HG02642 (cell line): ENCODE results near the gene CHST11.

Source experiments
- ATAC-seq: cut with Tn5 transposase; IDR thresholded peaks from one replicate; pipeline ENCODE4 v1.9.1; 2021; ENCODE audit warnings: mild to moderate bottlenecking; ENCODE audit not compliant: unreplicated experiment, poor library complexity

The CHST11 gene

DNA sequence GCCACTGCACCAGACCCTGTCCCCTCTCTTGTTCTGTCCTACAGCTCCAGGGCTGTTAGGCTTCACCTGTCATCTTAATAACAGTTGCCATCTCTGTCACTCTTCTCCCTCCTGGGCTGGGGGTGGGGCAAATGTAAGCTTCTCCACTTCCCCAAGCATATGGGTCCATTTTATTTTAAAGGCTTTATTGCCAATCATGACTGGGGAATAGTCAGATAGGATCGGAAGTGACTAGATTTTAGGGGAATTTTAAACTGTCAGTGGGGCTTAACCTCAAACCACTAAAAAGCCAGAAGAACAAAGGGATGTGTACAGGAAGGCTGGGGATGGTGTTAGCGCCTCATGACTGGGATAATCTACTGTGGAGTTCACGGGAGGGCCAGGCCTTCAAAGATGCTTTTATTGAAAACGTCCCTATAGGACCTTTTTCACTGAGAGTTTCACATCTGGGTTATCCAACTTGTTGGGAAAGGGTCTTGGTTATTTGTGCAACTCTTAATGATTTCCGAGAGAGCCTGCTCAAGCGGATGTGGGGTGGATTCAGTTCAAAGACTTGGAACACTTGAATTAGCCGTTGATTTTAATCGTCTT lies 41.6 kb downstream of the CHST11 start:
- ATAC-seq, result no peak

DNA sequence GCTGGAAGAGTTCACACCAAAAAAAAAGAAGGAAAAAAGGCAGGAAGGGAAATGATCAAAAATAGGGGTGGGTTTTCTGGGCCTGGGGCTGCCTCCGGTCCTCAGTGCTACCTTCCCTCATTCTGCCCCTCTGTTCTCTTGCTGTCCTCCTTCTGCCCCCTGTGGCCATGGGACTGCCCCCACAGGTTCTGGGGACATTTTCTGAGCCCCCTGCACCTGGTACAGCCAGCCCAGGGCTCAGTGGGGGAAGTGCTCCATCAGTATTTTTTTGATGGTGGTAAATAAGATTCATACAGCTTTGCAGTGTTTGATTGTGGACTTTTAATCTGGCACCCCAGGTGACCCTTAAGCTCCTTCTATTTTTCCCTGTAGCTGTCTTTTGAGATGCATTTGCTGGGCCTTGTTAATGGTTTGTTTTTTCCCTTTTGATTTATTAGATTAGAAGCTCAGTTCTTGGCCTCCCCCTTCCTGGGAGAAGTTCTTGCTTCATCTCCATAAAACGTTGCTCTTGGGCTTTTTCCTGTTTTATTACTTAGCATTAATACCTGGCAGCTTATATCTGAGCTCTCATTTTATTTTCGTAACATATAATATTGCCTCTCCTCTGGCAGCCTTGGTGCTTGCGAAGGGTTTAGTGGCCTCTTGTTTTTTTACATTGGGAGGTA lies 43.1 kb downstream of the CHST11 start:
- no peak for ATAC-seq

DNA sequence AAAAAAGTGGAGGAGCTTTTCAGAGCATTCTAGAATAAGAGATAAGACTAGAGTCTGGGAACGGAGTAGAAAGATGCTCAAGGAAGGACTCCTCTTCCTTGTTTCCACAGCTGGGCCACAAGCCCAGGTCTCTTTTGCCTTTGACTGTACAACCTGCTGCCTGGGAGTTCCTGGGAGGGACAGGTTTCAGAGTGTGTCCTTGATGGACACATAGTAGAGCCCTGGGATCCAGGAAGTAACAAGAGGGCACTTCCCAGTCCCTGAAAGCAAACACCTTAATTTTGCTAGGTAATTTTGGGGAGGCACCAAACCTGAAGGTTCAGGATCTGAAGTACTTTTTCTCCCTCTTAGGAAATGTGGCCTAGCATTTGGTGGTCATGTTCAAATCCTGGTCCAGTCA lies 44.4 kb downstream of the CHST11 start:
- ATAC-seq, result no peak

DNA sequence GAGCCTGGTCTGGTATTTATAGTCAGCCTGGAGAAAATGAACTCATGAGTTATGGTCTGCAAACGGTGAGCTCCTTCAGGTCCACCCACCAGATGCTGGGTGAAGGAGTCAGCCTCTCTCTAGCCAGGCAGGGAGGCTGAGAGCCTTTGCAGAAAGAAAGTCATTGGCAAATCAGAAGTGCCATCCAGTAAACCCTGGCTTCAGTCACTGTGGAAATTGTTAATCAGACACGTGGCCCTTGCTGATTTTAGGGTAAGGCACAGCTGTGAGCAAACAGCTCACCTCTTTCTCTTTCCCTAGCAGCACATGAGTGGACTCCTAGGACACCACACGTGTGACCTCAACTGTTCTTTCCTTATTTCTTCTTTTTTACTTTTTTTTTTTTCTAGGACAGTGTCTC lies 44.9 kb downstream of the CHST11 start:
- ATAC-seq, result no peak

DNA sequence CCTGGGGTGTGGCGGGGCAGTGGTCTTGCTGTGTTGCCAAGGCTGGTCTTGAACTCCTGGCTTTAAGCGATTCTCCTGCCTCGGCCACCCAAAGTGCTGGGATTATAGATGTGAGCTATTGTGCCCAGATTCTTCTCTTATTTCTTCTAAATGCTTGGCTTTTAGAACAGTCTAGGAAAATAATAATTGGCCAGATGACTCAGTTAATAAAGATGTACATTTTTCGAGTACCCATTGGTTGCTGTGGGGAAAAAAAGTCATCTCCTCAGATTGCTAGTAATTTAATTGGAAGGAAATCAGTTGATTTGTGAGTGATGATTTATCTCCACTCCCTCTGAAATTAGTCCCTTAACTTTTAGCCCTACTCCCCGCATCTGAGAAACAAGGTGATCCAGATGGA lies 45.5 kb downstream of the CHST11 start:
- ATAC-seq, result no peak

DNA sequence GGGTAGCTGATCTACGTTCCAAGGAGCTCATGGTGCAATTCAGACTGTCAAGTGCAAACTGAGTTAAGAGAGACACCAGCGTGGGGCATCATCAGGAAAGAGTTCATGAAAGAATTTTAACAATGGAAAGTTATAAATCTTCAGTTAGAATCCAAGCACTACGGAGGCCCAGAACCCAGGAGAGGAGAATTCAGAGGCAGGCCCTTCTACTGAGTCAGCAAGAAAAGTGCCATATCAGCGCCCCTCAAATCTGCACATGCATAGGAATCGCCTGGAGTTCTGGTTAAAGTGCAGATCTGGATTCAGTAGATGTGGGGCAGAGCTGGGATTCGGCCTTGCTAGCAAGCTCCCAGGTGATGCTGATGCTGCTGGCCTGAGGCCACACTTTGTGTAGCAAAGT lies 45.9 kb downstream of the CHST11 start:
- no peak for ATAC-seq

DNA sequence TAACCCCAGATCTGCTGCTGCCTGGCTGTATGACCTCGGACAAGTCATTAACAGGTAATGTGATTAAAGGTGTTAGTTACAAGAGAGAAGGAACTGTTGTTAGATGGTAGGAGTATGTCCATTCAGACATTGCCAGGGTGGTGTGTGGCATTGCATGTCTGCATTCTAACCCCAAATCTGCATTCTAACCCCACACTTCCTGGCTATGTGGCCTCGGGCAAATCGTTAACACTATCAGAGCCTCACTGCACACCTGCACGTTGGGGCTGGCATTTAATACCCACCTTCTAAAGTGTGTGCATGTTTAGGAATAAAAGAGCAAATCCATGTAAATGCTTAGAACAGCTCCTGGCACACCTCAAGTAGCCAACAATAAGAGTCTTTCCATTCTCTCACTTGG lies 46.4 kb downstream of the CHST11 start:
- ATAC-seq, result no peak

DNA sequence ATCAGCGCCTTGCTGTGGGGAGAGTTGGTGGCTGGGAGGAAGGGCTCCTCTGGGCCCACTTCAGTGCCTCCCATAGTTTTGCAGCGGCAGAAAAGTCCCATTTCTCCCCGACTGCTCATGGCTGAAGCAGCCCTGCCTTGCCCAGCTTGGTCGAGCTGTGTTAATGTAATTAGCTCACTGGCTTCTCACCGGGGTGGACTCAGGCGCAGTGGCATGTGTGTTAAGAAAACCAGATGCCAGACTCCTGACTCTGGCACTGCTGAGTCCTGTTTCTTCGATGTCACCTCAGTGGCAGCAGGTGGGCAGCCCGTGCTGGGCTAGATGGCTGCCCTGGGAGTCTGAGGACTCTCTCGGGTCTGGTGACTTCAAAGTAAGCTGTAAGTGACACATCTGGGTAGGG lies 47.4 kb downstream of the CHST11 start:
- no peak for ATAC-seq

DNA sequence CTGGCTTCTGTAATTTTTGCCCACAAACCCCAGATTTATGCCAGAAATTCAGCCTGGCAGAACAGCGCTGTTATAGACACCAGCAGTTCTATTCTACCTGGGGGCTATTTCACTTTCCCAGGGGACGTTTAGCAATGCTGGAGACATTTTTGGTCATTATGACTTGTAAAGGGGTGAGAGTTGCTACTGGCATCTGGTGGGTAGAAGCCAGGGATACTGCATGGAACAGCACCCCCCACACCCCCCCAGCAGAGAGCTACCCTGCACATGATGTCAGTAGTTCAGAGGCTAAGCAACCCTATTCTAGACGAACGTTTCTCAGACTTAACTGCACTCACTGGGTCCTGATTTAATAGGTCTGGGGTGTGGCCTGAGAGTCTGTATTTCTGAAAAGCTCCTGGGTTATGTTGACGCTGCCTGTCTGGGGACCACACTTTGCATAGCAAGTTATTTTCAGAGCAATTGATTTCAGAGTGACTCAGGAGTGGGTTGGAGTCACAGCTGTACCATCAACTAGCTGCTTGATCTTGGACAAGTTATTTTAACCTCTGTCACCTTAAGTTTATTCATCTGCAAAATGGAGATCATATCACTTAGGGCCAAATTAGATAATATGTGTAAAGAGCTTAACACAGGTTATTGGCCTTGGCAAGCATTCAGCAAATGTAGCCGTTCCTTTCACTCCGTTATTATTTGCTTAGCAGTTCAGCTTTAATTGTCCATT lies 48.5 kb downstream of the CHST11 start:
- ATAC-seq, result peak; percentile 93

DNA sequence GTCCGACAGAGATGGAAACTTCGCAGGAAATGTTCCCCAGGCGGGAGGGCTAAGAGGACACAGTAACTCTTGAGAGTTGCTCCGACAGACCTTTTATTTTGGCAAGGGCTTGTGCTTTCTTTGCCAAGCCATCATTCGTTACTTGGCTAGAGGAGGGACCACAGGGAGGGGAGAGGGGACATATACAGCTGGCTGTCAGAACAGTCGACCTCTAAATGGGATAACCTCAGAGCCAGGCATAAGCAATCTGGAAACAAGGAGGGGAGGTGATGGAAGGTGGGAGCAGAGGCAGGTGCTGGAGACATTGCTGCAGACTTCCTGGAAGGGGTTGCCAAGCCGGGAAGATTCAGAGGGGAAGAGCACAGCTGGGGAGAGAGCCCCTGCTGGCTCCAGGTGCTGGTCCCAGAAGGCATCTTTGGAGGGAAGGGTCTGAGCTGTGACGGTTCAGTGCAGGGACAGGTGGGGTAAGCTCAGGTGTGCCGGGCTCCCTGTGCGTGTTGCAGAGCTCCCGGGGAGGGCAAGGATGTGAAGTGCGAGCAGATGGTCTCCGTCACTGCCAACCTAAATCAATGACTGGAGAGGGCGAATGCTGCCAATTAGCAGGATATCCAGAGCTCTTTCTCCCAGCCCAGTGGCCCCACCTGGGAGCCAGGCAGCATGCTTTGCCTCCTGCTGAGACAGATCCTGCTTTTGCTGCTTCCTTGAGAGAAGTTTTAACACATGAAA lies 50.1 kb downstream of the CHST11 start:
- no peak for ATAC-seq

DNA sequence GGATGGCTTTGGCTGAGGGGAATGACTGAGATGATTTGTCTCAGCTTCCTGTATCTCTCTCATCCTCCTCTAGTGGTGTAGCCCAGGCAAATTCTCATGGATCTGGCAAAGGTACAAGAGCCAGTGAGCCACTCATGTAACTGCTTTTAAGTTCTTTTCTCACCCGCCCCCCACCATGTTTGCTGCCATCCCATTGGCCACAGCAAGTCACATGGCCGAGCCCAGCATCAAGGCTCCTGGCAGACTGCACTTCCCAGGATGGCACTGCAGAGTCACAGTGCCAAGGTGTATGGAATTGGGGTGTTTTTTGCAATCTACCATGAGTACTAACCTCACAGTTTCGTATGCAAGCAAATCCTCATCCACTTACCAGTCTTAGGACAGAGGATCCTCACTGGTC lies 50.9 kb downstream of the CHST11 start:
- no peak for ATAC-seq

DNA sequence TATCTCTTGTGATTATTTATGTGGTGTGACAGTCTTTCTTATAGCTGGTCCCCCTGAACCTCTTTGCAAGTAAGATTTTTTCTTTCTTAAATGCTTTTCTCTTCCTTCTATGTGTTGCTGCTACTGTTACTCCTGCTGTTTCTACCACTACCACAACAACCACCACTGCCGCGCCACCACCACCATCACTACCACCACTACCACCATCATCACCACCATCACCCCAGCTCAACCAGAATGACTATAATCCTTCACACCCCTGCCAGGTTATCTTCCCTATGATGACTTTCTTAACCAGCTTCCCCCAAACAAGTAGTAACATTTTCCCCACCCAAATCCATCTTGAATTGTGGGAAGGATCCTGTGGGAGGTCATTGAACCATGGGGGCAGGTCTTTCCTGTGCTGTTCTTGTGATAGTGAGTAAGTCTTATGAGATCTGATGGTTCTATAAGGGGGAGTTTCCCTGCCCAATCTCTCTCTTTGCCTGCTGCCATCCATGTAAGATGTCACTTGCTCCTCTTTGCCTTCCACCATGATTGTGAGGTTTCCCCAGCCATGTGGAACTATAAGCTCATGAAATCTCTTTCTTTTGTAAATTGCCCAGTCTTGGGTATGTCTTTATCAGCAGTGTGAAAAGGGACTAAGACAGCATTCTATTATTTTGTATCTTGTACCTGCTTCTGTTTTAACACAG lies 52.2 kb downstream of the CHST11 start:
- ATAC-seq, result no peak

DNA sequence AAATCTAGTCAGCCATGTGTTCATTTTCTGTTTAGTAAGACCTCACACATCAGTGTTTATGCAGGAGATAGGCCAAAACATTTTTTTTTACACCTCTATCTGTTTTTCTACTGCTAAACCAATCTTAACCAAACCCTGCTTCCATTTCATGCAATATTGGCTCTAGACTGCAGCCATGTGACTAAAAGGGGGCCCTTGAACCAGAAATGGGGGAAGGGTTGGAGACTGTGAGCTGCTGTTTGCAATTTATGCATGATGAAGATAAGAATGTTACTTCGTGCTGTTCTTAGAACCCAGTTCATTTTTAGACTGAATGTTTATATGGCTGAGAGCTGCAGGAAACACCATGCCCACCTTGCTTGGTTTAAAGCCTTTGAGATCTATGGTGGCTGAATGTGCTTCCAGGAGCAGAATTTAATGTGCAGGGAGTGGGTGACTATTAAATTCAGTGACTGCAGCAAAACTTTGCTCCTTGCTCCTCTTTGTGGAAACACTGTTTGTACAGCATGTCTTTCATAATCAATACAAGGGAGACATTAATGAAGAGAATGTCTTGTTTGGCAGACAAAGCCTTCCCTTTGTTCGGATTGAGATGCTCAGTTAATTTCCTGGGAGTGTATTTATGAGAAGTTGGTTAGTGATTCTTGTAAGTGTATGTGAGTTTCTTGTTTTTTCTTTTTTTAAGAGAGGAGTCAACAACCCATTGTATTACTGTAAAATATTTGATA lies 53.6 kb downstream of the CHST11 start:
- ATAC-seq, result no peak

DNA sequence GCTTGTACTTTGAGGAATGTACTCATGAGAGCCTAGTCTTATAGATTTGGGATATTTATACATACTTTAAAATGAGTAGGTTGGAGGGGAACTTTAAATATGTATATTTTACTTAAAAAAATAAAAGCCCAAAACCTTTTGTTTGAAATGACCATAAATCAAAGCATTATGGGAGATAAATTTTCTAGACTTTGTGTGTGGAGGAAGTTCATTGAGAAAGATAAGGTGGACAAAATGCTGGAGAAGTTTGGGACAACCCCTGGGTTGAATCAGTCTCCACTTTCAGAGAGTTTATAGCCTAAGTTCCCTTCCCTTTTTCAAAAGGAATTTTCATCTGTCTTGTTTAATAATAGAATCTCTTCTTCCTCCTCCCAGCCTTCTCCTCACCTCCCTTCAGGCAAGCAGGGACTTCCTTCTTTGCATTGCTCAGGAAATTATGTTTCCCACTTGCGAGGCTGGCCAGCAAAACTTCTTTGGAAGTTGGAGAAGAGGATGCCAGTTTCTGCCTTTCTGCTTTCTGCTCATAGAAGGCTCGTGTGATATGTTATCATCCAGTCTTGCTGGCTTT lies 54.2 kb downstream of the CHST11 start:
- no peak for ATAC-seq

DNA sequence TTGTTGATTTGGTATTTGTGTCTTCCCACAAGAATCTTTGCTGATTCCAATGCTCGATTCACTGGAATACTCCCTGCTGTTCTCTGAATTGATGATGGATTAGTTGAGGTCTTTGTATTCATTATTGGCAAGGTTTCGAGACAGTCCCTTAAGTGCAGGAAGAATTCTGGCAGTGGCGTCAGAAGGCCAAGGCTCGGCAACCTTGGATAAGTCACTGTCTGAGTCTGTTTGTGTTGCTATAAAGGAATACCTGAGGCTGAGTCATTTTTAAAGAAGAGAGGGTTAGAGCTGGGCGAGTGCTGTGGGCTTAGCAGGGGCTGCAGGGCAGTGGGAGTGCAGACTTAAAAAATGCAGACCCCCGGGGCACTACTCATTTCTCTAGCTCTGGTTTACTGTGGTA lies 56.9 kb downstream of the CHST11 start:
- ATAC-seq, result no peak

DNA sequence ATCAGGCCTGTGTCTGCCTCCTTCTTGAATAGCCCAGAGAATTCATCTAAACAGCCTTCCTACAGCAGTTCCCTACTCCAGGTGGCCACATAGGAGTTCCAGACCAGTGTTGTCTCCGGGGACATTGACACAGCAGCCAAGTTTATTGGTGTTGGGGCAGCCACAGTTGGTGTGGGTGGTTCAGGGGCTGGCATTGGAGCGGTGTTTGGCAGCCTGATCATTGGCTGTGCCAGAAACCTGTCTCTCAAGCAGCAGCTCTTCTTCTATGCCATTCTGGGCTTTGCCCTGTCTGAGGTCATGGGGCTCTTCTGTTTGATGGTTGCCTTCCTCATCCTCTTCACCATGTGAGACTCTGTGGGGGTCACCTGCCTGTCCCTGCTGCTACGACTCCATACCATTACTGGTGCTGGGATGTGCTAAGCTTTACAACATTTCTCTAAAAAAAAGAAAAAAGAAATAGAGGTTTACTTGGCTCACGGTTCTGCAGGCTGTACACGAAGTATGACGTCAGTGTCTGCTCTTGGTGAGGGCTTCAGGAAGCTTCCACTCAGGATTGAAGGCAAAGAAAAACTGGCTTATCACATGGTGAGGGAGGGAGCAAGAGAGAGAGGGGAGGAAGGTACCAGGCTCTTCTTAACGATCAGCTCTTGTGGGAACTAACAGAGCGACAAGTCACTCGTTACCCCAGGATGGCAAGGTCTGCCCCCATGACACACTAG lies 57.5 kb downstream of the CHST11 start:
- no peak for ATAC-seq

DNA sequence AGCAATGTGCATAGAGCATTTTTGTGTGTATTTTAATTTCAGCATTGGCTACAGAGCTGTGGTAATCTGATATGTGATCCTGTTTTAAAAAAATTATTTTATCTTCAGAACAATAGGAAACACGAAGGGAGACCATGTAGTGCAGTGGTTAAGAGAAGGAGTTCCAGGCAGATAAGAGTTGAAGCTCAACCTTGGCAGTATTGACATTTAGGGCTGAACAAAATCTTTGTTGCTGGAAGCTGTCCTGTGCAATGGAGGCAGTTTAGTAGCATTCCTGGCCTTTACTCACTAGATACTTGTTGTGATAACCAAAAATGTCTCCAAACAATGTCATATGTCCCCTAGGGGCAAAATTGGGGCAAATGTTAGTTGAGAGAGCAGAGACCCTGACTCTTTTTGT lies 59.2 kb downstream of the CHST11 start:
- no peak for ATAC-seq

DNA sequence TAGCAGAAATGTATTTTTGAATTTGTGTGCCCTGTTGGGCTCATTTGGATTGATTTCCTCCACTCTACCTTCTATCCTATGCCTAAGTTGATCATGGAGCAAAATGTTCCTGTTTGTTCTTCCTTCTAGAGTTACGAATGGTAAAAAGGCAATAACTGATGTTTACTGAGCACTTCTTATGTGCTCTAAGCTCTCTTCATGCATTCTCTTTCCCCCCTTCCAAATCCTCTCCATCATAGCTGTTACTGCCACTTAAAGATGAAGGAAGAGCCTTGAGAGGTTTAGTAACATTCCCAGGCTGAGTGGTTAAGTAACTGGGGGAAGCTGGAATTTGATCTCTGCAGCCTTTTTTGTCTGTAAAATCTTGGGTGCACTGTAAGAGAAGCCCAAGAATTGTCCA lies 60.1 kb downstream of the CHST11 start:
- ATAC-seq, result no peak

DNA sequence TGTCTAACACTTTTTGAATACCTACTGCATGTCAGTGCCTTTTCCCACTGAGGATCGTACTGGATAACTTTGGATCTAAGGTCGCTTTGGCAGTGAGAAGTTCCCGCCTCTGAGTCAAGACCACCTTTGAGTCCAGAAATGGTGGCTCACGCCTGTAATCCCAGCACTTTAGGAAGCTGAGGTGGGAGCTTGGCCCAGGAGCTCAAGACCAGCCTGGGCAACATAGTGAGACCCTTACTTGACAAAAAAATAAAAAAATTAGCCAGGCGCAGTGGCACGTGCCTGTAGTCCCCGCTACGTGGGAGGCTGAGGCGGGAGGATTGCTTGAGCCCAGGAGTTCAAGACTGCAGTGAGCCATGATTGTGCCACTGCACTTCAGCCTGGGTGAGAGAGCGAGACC lies 61.1 kb downstream of the CHST11 start:
- no peak for ATAC-seq
